ENCODE measurements around the gene RAB11FIP2.

The RAB11FIP2 gene

GRCh38 chr10:118033905-118034304 lies 12.8 kb downstream of the RAB11FIP2 start:
- no peak for DNase-seq

GRCh38 chr10:118032564-118032963 lies 14.2 kb downstream of the RAB11FIP2 start:
- no peak for DNase-seq

- no peak for DNase-seq
Observed at GRCh38 chr10:118031351-118032075, 15.2 kb downstream of the RAB11FIP2 start.

- DNase-seq = no peak
Observed at GRCh38 chr10:118028619-118029018, 18.1 kb downstream of the RAB11FIP2 start.

GRCh38 chr10:118027397-118027796 lies 19.3 kb downstream of the RAB11FIP2 start:
- no peak for DNase-seq

GRCh38 chr10:118026936-118027335 lies 19.8 kb downstream of the RAB11FIP2 start:
- no peak for DNase-seq

GRCh38 chr10:118020365-118020764 lies 26.4 kb downstream of the RAB11FIP2 start:
- no peak for DNase-seq

GRCh38 chr10:118017850-118018249 lies 28.9 kb downstream of the RAB11FIP2 start:
- DNase-seq = no peak

- no peak for DNase-seq
Observed at GRCh38 chr10:118017071-118017740, 29.5 kb downstream of the RAB11FIP2 start.

GRCh38 chr10:118012952-118013525 lies 33.7 kb downstream of the RAB11FIP2 start:
- no peak for DNase-seq

- DNase-seq = no peak
Observed at GRCh38 chr10:118007773-118008172, 39.0 kb downstream of the RAB11FIP2 start.

GRCh38 chr10:118003126-118003525 lies 43.6 kb downstream of the RAB11FIP2 start:
- DNase-seq = no peak

- DNase-seq = no peak
Observed at GRCh38 chr10:118002581-118002980, 44.2 kb downstream of the RAB11FIP2 start.

GRCh38 chr10:117997673-117998072 lies 49.1 kb downstream of the RAB11FIP2 start:
- DNase-seq = no peak

- no peak for DNase-seq
Observed at GRCh38 chr10:117996709-117997108, 50.0 kb downstream of the RAB11FIP2 start.

- DNase-seq = no peak
Observed at GRCh38 chr10:117994771-117995170, 52.0 kb downstream of the RAB11FIP2 start.

GRCh38 chr10:117993166-117993565 lies 53.6 kb downstream of the RAB11FIP2 start:
- no peak for DNase-seq

- no peak for DNase-seq
Observed at GRCh38 chr10:117991701-117992100, 55.0 kb downstream of the RAB11FIP2 start.

GRCh38 chr10:117989962-117990361 lies 56.8 kb downstream of the RAB11FIP2 start:
- DNase-seq = no peak

- no peak for DNase-seq
Observed at GRCh38 chr10:117988814-117989213, 57.9 kb downstream of the RAB11FIP2 start.

- no peak for DNase-seq
Observed at GRCh38 chr10:117987244-117987909, 59.4 kb downstream of the RAB11FIP2 start.

GRCh38 chr10:117983961-117984360 lies 62.8 kb downstream of the RAB11FIP2 start:
- no peak for DNase-seq
